LNCaP clone FGC (cell line): Measurements from ENCODE around the gene PPM1K.

Experiments
- DNase-seq: peaks from one replicate; pipeline ENCODE4 v3.0.0-alpha.2; 2011; ENCODE audit warnings: low read depth
- H3K4me3 ChIP-seq: 2 replicates; pipeline ENCODE4 v1.5.1; 2011; ENCODE audit warnings: mild to moderate bottlenecking, low read depth, low read length, control low read depth
- CTCF ChIP-seq: IDR thresholded peaks from 2 replicates; pipeline ENCODE4 v1.5.1; 2012; ENCODE audit warnings: mild to moderate bottlenecking; ENCODE audit not compliant: control insufficient read depth, insufficient read depth; ENCODE audit errors: extremely low read depth

PPM1K gene

GRCh38 chr4:88217169-88217568 is 67.2 kb downstream of the PPM1K start:
- DNase-seq, result no peak
- no peak overlapping the region for H3K4me3 ChIP-seq
- no peak for TF ChIP-seq CTCF

GRCh38 chr4:88216395-88216794 is 68.0 kb downstream of the PPM1K start:
- peak; percentile 76 for DNase-seq
- no peak for TF ChIP-seq CTCF
- H3K4me3 ChIP-seq, result no peak overlapping the region

GRCh38 chr4:88215351-88215750 is 69.0 kb downstream of the PPM1K start:
- DNase-seq, result no peak
- no peak for TF ChIP-seq CTCF
- no peak overlapping the region for H3K4me3 ChIP-seq

GRCh38 chr4:88212253-88212561 is 72.2 kb downstream of the PPM1K start:
- no peak for TF ChIP-seq CTCF
- DNase-seq, result no peak
- no peak overlapping the region for H3K4me3 ChIP-seq

GRCh38 chr4:88211473-88212252 is 72.7 kb downstream of the PPM1K start:
- no peak for DNase-seq

GRCh38 chr4:88208156-88208555 is 76.2 kb downstream of the PPM1K start:
- no peak for TF ChIP-seq CTCF
- no peak for DNase-seq
- no peak overlapping the region for H3K4me3 ChIP-seq

More at GRCh38 chr4:88211473-88212252, 72.7 kb downstream of the PPM1K start:
- no peak overlapping the region for H3K4me3 ChIP-seq
- TF ChIP-seq CTCF, result peak; percentile 52
